ENCODE measurements around the gene GNAS.

The GNAS gene

DNA sequence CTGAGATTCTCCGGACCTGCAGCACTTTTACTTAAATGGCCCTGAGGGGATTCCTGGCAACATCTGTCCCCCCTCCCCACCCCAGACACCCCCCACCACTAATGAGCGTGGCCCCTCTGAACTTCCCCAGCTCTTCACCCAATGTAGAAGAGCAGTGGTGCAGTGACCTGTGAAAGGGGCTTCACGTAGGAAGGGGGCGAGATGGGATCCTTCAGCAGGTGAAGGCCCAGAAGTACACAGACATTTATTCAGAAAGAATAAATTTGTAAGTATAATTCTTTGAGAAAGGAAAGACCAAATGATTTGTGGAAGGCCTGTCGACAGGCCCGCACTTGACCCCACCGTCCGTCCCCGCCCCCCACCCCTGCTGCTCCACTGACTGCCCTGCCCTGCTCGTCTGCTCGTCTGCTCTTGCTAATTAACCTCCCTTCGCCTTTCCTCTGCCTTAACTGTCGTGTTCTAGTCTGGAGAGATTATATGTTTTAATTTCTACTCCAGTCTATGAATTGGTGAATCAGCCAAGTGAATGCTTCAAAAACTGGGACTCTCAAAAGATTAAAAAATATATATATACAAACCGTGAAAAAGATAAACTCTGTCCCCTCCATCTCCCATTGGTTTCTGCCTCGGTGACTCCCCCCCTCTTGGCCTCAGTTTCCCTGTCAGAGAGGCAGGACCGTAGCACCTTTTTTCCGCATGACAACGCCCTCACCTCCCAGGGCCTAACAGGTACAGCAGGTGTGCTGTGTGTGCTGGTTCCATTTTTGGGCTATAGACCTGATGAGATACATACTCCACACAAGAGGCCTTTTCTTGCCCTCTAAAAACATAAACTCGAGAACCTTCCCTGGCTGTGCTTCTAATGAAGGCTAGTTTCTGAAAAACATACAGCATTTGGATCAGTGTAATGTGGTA is 49.2 kb downstream of the GNAS start:
- DNase-seq = no peak

DNA sequence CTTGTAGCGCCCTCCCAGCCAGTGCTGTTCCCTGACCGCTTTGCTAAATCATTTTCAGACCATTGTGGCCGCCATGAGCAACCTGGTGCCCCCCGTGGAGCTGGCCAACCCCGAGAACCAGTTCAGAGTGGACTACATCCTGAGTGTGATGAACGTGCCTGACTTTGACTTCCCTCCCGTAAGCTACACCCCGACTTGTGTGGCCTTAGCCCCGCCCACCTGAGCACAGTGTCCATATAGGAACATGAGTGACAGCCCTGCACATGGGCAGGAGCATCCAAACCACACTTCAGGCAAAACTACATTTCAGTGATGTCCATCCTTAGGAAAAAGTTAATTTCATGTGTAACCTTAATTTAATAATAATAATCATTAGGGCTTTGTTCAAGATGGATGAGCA is 51.1 kb downstream of the GNAS start:
- no peak for DNase-seq

DNA sequence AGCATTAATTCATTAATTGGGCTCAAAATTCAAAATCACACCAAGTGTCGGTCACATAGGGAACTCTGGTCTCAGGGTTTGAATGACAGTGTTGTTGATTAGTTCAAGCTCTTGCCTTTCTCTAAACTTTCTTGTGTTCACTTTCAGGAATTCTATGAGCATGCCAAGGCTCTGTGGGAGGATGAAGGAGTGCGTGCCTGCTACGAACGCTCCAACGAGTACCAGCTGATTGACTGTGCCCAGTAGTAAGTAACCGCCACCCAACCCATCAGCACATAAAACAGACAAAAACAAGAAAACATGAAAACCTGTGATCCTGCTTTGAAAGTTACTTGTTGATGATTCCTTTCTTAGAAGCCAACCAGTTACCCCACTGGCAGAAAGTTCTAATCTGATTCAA is 52.7 kb downstream of the GNAS start:
- no peak for DNase-seq

DNA sequence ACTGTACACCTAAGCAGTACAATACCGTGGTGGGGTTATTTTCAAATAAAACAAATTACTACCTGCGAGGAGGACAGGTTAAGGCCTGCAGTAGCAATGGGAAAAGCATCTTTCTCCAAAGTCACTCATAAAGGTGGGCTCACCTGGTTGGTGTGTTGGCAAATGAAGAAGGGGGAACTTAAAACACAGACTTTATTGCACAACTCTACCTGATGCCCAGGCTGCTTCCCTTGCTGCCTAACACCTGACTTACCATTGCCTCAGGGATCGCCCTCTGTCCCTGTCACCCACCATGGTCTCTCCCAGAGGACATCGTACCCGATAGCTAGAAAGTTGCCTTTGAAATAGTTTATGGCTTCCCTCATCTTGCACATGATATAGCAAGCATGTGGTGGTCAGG is 53.6 kb downstream of the GNAS start:
- DNase-seq = no peak

DNA sequence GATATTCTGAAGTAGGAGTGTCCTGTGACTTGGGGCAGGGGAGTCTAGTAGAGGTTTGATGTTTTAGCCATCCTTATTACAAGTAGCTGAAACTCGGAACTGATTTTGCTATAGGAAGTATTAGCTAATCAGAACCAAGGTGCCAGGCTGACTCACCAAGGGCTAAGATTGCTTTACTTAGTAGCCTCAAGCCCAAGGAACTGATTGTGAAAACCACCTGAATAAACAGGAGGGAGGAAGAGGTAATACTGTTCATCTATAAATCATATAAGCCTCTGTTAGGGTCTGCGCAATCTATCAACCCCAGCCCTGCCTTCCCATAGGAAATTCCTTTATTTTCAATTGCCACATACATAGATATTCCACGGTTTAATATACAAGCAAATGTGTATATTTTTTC is 54.4 kb downstream of the GNAS start:
- no peak for DNase-seq

DNA sequence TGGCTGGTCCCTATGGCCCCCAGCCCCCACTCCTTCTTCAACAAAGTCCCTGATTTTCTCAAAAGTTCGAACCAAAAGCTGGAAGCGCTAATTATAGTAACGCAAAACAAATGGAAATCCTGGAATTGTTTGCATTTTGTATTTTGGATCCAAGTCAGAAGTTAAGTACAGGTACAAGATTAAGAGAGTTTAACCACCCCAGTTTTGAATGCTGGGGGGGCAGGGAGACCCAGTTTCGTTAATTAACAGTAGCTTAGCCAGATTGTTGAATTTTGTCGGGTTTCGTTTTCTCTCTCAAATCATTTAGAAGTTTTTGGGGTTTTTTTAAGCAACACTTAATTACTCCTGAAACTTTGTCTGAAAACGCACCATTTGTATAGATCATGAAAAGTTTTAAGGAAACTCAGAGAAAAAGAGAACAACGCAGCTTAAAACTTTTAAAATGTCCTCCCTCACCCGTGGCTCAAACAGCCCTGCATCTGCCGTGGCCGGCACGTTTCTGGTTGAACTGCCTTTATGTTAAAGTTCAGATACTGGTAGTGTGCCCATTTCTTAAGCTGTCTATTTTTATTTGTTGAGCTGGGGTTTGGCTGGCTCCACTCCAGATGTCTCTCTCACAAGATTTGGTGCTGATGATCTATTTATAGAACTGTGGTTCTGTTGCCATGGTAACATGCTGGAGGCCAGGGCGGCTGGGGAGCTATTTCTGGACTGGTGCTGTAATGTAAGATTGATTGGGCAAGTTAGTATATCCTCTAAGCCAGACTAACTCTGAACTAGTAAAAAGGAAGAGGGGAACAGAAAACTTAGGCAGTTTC is 55.0 kb downstream of the GNAS start:
- peak; percentile 94 for DNase-seq

DNA sequence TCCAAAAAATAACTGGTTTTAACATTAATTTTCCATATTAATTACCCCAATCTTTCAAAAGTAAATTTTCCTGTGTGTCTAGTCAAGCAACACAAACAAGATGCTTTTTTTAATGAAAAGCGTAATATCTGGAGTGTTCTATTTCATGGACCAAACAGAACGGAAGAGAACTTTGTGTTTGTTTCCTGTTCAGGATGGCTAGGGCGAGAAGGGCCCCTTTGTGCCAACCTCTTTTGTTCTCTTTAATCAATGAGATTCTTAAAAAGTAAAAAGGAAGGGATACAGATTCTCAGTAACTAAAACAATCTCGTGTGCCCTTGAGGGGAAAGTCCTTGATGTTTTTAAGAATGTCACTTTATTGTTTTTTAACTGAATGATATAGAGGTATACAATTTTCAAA is 55.7 kb downstream of the GNAS start:
- no peak for DNase-seq

DNA sequence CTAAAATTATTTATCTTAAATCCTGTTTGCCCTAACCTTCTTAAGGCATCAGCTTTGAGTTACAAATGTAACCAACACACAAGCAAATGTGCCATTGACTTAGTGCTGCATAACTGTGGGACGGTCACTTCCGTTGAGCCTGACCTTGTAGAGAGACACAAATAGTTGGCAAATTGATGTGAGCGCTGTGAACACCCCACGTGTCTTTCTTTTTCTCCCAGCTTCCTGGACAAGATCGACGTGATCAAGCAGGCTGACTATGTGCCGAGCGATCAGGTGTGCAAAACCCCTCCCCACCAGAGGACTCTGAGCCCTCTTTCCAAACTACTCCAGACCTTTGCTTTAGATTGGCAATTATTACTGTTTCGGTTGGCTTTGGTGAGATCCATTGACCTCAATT is 56.4 kb downstream of the GNAS start:
- no peak for DNase-seq

DNA sequence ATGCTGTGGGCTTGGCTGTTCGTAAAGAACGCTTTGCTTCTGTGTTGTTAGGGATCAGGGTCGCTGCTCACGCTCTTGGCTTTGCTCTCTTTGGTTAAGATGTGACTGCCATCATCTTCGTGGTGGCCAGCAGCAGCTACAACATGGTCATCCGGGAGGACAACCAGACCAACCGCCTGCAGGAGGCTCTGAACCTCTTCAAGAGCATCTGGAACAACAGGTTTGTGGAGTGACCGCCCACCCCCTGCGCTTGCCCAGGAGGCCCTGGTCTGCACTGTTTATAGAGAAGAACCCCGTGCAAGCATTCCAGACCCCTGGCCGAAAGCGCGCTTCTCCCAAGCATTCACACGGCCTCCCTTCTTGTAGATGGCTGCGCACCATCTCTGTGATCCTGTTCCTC is 57.1 kb downstream of the GNAS start:
- no peak for DNase-seq

DNA sequence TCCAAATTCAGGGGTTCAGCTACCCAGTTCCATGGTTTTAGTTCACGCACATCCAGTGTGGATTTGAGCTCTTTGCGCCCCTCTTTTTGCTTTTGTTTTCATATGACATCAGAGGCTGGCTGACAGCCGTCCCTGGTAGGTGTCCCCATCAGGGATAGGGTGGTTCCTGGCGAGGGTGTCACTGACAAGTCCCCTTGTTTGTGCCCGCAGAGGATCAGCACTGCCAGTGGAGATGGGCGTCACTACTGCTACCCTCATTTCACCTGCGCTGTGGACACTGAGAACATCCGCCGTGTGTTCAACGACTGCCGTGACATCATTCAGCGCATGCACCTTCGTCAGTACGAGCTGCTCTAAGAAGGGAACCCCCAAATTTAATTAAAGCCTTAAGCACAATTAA is 58.0 kb downstream of the GNAS start:
- no peak for DNase-seq

DNA sequence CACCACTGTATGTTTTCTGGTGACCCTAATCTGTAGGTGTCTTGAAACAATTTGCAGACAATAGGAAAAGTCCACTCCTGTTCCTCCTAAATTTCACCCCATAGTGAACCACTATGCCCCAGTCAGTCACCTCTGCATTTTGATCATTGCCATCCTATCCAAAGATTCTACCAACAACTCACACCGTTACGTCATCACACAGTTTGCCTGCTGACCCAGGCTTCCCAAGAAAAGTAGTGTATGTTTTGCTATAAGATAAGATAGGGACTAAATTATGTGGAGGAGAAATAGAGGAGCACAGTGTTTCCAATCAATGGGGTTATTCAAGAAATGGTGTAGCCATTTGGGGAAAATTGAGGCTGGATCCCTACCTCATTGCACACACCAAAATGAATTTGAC is 58.8 kb downstream of the GNAS start:
- no peak for DNase-seq

DNA sequence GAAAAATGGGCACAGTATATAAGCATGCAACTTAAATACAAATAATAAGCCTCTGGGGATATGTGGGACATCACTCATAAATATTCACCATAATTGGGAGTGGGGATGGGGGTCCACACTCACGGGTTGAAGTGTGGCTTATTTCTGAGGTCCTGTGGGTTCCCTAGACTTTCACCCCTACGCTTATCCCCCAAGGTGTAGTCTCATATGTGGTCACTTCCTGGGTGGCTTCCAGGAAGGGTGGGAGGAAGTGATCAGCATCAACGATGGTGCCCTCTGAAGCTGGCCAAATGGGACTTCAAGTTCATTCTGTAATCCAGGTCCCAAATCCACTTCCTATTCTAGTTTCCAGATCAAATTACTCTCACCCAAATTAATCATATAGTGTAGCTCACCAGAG is 59.5 kb downstream of the GNAS start:
- DNase-seq = no peak

DNA sequence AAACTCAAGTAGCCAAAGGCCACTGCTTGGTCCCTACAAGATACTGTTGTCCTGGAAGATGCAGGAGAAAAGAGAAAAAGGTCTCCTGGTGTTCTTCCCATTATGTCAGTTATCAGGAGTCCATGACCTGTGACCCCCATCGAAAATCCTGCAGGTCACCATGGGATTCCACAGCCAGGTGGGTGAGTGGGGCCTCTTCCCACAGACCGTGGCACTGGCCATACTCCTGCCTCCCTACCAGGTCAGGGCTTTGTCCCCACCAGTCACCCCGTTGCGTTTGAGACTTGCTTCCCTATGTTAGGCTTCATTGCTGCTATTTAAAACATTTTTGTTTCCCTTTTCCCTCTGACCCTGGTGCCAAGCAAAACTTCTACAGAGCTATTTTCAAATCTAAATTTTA is 60.6 kb downstream of the GNAS start:
- DNase-seq = no peak

DNA sequence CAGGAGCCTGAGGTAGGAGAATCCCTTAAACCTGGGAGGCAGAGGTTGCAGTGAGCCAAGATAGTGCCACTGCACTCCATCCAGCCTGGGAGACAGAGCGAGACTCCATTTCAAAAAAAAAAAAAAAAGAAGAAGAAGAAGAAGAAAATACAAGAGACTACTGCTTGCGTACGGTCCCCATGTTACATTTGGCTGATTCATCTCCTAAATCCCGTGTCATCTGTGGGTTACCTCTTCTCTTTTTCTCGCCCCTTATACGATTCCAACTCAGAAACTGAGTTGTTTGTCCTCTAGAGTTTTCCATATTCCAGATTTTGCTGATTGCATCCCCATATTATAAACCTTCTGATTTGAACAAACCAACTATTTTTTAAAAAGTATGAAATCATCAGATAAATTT is 66.1 kb downstream of the GNAS start:
- DNase-seq = no peak

DNA sequence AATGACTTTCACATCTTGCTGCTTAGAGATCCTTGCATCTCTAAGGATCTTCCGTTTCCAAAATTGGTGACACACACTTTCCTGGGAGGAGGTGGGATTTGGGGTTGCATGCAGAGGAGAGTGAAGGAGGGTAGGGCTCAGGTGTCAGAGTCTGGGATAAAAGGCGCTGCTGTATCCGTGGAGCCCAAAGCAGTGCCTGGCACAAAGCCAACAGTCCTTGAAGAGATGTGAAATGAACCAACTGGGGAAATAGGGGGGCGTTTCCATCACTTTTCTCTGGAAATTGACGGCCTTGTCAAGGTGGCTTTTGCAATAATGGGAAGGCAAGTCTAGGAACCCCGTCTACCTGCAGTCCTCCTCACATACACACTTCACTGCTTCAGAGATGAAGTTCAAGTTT is 69.0 kb downstream of the GNAS start:
- DNase-seq = no peak

DNA sequence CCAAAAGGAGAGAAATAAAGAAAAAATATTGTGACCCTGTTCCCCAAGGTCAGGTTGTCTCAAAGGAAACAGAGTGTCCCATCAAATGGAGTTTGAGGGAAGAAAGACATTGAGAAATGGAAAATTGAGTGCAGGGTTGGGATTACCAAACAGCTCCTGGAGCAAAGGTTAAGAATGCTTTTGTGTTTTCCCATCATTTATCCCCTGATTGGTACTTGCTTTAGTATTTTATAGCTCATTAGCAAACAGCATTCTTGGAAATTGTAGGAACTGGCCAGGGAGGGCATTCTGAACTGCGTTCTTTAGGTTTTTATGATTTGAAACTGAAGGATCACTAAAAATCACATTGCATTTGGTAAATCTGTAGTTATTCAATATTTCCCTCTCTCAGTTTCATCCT is 69.5 kb downstream of the GNAS start:
- no peak for DNase-seq

DNA sequence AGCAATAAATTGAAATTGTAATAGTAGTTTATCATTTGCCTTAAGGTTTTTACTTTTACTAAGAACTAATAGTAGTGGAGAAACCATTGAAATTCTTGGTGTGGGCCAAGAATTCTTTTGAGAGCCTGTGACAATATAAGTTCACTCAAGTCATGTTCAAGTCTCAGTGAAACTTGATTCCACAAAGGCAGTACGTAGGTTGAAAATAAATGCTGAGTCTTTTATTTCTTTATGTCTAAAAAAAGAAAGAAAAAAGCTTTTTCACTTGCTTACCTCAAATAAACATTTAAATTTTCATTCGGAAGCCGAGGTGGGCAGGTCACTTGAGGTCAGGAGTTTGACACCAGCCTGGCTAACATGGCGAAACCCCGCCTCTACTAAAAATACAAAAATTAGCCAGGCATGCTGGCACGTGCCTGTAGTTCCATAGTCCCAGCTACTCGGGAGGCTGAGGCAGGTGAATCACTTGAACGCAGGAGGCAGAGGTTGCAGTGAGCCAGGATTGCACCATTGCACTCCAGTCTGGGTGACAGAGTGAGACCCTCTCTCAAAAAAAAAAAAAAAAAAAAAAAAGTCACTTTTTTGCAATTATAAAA is 70.7 kb downstream of the GNAS start:
- DNase-seq = no peak

DNA sequence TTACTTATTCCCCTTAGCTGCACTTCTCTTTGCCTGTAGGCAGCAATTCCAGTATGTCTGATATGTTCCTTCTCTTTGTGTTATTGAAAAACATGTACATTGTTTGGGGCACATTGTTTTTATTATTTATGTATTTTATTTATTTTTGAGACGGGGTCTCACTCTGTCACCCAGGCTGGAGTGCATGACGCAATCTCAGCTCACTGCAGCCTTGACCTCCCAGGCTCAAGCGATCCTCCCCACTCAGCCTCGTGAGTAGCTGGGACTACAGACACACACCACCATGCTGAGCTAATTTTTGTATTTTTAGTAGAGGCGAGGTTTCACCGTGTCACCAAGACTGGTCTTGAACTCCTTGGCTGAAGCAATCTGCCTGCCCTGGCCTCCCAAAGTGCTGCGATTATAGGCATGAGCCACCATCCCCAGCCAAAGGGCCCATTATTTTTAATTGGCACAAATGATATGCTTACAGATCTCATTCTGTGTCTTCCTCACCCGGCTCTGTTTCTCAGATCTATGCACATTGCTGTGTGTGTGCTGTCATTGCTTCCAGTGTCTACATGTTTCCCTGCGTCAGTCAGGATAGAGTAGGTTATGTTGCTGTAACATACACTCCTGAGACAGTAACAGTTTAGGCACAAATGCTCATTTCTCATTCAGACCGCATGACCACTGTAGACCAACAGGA is 74.4 kb downstream of the GNAS start:
- no peak for DNase-seq

DNA sequence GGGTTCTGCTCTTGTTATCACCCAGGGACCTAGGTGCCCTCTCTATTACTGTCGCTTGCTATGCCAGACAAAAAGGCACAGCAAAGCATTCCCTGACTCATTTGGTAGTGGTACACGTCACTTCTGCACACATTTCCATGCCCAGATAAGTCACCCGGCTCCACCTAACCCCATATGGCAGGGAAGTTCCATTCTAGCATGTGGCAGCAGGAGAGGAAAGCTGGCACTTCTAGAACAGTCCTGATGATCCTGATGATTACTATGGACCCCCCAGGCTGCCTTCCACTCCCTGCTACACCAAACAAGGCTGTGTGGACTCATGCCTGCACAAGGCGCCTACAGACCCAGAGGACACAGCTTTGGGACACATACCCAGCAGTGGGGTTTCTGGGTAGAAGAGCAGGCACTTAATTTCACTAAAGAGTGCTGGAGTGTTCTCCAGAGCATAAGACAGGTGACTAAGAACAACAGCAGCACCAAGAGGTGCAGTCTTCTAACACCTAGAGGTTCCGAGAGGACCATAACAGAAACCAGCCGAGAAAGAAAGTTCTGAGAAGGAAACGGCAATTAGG is 75.1 kb downstream of the GNAS start:
- no peak for DNase-seq

DNA sequence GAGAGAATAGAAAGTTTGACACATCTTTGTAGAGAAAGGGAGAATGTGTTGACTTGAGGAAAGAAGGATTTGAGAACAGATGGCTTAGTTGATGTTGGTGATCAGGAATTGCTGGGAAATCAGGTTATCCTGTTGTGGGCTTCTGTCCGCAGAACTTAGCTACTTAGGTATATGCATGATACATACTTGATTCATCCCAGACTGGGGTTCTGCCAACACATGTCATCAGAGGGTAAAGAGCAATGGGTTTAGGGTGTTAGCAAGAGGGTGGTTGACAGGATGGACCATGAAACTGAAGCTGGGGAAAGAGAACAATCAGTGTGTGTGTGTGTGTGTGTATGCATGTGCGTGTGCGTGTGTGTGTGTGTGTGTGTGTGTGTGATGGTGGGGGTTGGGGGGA is 78.0 kb downstream of the GNAS start:
- DNase-seq = no peak

DNA sequence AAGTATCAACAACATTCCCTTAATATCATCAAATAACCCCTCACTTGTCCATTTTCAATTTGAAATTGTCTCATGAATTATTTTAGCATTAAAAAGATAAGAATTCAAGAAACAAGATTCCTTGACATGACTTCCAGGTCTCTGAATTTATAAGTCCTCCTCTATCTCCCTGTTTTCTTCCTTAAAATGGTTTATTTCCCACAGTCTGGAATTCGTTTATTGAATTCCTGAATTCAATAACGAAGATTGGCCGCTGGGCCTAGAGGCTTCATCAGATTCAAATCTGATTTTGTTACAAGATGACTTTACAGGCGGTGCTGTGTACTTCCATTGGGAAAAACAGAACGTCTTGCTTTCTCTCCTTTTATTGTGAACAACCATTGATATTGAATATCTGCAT is 79.7 kb downstream of the GNAS start:
- DNase-seq = no peak

DNA sequence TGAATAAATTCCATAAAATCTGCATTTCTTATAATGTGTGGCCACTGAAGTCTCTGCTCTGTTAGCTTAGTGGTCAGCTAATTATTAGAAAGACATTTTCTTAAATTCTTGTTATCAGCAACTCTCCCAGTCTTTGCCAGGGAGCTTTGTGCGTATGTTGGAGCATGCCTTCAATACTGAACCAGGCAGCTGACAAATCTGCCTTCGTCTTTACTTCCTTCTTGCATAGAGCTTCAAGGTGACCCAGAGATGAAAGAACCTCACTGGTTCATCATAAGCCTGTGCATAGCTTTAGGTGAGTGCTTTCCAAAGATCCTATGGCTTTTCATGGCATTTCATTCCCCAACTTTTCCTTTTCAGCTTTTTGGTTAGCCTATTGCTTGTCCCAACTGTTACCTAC is 85.6 kb downstream of the GNAS start:
- no peak for DNase-seq

DNA sequence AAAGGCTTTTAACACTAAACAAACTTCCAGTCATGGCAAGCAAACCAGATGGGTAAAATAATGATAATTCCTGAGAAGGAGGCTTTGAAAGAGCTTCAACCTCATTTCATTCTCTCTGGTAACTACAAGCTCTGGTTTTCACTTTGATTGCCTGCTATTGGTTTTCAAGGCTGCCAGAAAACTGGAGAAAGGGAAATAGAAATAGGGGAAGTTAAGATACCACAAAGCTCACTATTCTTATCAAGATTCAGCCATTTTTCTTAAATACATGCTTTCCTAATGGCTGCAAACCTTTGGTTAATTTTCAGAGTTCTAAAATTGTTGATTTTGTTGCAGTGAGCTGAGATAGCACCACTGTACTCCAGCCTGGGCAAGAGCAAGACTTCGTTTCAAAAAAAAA is 86.0 kb downstream of the GNAS start:
- no peak for DNase-seq

All from right hindlimb (tissue), 1 donor.